Measurements from ENCODE around the gene HOXA4.

Gene HOXA4

GRCh38 chr7:27154901-27155815, 24.6 kb upstream of the HOXA4 start:
- Histone ChIP-seq H3K4me2 (ENCODE audit: low read depth, low read length, poor library complexity, severe bottlenecking) (peak overlapping the region; percentile 91), H2AFZ (ENCODE audit: low read length) (no peak overlapping the region), H3K9me3 (ENCODE audit: insufficient read depth, low read depth, low read length) (no peaks in the 10 kb centered on the region), H3K4me1 (ENCODE audit: insufficient read depth, low read length, poor library complexity, severe bottlenecking) (peaks cover 29% of the 10 kb centered on the region), H3K4me3 (ENCODE audit: low read length, poor library complexity, severe bottlenecking) (peak overlapping the region; percentile 94), H3F3A (ENCODE audit: low read depth) (no peaks in the 10 kb centered on the region), H4K20me1 (ENCODE audit: insufficient read depth, low read length, poor library complexity, severe bottlenecking) (peaks cover 20% of the 10 kb centered on the region), H3K36me3 (ENCODE audit: insufficient read depth, low read length) (peaks cover 7% of the 10 kb centered on the region; the same call in 1 of the 2 replicates), H3K79me2 (ENCODE audit: insufficient read depth, low read length) (peaks cover 100% of the 10 kb centered on the region), H3K9me2 (replicated peaks; ENCODE audit: low read depth, low read length) (no peaks in the 10 kb centered on the region), H3K9ac (ENCODE audit: low read depth, low read length, poor library complexity, severe bottlenecking) (peak overlapping the region; percentile 99), H3K27me3 (ENCODE audit: insufficient read depth, low read length, poor library complexity, severe bottlenecking) (peaks cover 20% of the 10 kb centered on the region)
- TF ChIP-seq, protein P1, sequence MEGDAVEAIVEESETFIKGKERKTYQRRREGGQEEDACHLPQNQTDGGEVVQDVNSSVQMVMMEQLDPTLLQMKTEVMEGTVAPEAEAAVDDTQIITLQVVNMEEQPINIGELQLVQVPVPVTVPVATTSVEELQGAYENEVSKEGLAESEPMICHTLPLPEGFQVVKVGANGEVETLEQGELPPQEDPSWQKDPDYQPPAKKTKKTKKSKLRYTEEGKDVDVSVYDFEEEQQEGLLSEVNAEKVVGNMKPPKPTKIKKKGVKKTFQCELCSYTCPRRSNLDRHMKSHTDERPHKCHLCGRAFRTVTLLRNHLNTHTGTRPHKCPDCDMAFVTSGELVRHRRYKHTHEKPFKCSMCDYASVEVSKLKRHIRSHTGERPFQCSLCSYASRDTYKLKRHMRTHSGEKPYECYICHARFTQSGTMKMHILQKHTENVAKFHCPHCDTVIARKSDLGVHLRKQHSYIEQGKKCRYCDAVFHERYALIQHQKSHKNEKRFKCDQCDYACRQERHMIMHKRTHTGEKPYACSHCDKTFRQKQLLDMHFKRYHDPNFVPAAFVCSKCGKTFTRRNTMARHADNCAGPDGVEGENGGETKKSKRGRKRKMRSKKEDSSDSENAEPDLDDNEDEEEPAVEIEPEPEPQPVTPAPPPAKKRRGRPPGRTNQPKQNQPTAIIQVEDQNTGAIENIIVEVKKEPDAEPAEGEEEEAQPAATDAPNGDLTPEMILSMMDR (conservative IDR thresholded peaks at IDR 0.05; ENCODE audit: low read length): no peak
- no peak for TF ChIP-seq EZH2phosphoT487 (IDR thresholded peaks at IDR 0.05; ENCODE audit: borderline replicate concordance)

GRCh38 chr7:27154369-27154768, 23.8 kb upstream of the HOXA4 start:
- no peaks in the 10 kb centered on the region for H3K9me3 ChIP-seq (ENCODE audit: insufficient read depth, low read depth, low read length)
- peaks cover 100% of the 10 kb centered on the region for H3K79me2 ChIP-seq (ENCODE audit: insufficient read depth, low read length)
- H3K9ac ChIP-seq (ENCODE audit: low read depth, low read length, poor library complexity, severe bottlenecking): peak overlapping the region; percentile 99
- TF ChIP-seq, protein P1 (conservative IDR thresholded peaks at IDR 0.05; ENCODE audit: low read length): no peak
- TF ChIP-seq EZH2phosphoT487 (IDR thresholded peaks at IDR 0.05; ENCODE audit: borderline replicate concordance): no peak
- H3K4me3 ChIP-seq (ENCODE audit: low read length, poor library complexity, severe bottlenecking): peak overlapping the region; percentile 94
- no peak overlapping the region for H2AFZ ChIP-seq (ENCODE audit: low read length)
- H3K4me2 ChIP-seq (ENCODE audit: low read depth, low read length, poor library complexity, severe bottlenecking): peak overlapping the region; percentile 91
- H3K27me3 ChIP-seq (ENCODE audit: insufficient read depth, low read length, poor library complexity, severe bottlenecking): peaks cover 25% of the 10 kb centered on the region
- H3K4me1 ChIP-seq (ENCODE audit: insufficient read depth, low read length, poor library complexity, severe bottlenecking): peaks cover 29% of the 10 kb centered on the region
- H4K20me1 ChIP-seq (ENCODE audit: insufficient read depth, low read length, poor library complexity, severe bottlenecking): peaks cover 28% of the 10 kb centered on the region
- H3K36me3 ChIP-seq (ENCODE audit: insufficient read depth, low read length): peaks cover 13% of the 10 kb centered on the region; the same call in 1 of the 2 replicates
- H3K9me2 ChIP-seq (replicated peaks; ENCODE audit: low read depth, low read length): no peaks in the 10 kb centered on the region
- no peaks in the 10 kb centered on the region for H3F3A ChIP-seq (ENCODE audit: low read depth)

GRCh38 chr7:27153526-27153925, 23.0 kb upstream of the HOXA4 start:
- Histone ChIP-seq H3F3A (ENCODE audit: low read depth) (no peaks in the 10 kb centered on the region), H3K36me3 (ENCODE audit: insufficient read depth, low read length) (peaks cover 21% of the 10 kb centered on the region; the same call in 1 of the 2 replicates), H4K20me1 (ENCODE audit: insufficient read depth, low read length, poor library complexity, severe bottlenecking) (peaks cover 36% of the 10 kb centered on the region), H2AFZ (ENCODE audit: low read length) (no peak overlapping the region), H3K4me3 (ENCODE audit: low read length, poor library complexity, severe bottlenecking) (peak overlapping the region; percentile 94), H3K9me2 (replicated peaks; ENCODE audit: low read depth, low read length) (no peaks in the 10 kb centered on the region), H3K27me3 (ENCODE audit: insufficient read depth, low read length, poor library complexity, severe bottlenecking) (peaks cover 33% of the 10 kb centered on the region), H3K4me1 (ENCODE audit: insufficient read depth, low read length, poor library complexity, severe bottlenecking) (peaks cover 21% of the 10 kb centered on the region), H3K79me2 (ENCODE audit: insufficient read depth, low read length) (peaks cover 100% of the 10 kb centered on the region), H3K9ac (ENCODE audit: low read depth, low read length, poor library complexity, severe bottlenecking) (peak overlapping the region; percentile 99), H3K9me3 (ENCODE audit: insufficient read depth, low read depth, low read length) (no peaks in the 10 kb centered on the region), H3K4me2 (ENCODE audit: low read depth, low read length, poor library complexity, severe bottlenecking) (peak overlapping the region; percentile 91)
- TF ChIP-seq EZH2phosphoT487 (IDR thresholded peaks at IDR 0.05; ENCODE audit: borderline replicate concordance): no peak
- TF ChIP-seq, protein P1 (conservative IDR thresholded peaks at IDR 0.05; ENCODE audit: low read length): no peak

All from Loucy (cell line).